ENCODE results near the gene CREB3L2. TPM values are rescaled to one million over a fixed set of nuclear protein-coding genes. Genes with fewer than 3 reads are reported as not detected.
"Not testable (repeated sequence)": the region's sequence is repeated elsewhere in the genome, so short reads cannot be mapped to it uniquely, and the experiment has no call there.

The CREB3L2 gene
- polyA plus RNA-seq, 5 donors, result 45.2 to 61.6 (median 50.8) TPM

GRCh38 chr7:137990251-137990941 is 11.5 kb downstream of the CREB3L2 start:
- no peak for DNase-seq

DNA sequence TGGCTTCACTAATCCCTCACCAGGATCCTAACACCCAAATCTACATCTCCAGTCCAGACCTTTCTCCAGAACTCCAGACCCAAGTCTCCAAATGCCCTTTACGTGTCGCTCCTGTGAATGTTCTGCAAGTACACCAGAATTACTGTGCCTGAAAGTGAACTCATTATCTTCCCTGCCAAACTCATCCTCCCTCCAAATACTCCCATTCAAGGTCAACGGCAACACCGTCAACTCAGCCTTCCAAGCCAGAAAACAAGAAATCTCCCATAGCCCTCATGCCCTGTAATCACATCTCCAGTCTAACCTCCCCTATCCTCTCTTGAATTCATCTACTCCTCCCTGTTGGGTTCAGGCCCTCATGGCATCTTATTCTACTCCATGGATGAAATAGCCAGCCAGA is 12.3 kb downstream of the CREB3L2 start:
- no peak for DNase-seq

- no peak for DNase-seq
Observed at GRCh38 chr7:137989094-137989493, 12.8 kb downstream of the CREB3L2 start.

GRCh38 chr7:137987968-137988367 is 13.9 kb downstream of the CREB3L2 start:
- no peak for DNase-seq

GRCh38 chr7:137987563-137987962 is 14.3 kb downstream of the CREB3L2 start:
- DNase-seq, result no peak

DNA sequence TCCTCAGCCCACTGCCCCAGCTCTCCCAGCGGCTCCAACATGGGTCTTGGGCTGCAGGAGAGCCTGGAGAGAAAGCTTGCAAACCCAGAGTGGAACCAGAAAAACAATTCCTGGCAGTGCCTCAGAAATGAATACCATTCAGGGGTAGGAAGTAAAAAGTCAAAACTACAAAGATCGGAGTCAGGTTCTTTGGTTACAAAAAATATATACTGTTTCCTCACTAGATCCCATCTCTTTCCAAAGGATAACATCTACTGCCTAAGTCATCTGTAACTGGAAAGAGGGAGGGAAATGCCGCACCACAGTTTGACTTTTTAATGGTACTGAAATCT is 14.9 kb downstream of the CREB3L2 start:
- DNase-seq, result no peak

DNA sequence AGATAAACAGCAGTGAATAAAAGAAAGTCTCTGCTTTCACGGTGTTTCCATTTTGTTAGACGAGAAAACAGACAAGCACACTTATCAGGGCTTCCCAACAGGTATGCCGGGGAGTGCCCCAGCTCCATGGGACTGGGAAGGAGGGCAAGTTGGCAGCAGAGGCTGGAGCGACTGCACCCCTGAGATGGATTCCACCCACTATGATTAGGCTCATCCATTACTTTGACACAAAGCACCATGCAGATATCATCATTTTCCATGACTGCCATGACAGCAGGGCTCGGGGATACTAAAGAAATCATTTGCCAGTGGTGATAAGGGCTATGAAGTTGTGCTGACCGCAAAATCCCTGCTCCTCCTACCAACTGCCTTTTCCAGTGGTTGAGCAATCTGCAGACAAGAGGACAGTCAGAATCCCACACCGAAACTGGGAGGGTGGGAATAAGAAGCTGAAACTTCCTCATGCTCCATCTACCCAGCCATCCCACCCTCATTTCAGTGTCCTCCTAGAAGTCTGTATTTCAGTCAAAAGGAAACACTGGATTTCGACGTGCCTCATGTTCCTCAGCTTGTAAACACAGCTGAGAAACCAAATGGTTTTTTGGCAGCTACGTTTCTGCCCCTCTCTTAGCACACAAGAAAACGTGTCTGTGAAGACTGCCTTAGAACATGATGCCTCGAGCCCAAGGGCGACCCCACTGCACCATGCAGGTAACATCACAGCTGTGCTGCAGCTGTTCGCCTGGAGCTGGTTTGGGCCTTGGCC is 15.5 kb downstream of the CREB3L2 start:
- DNase-seq, result no peak

- DNase-seq, result no peak
Observed at GRCh38 chr7:137985897-137986251, 16.0 kb downstream of the CREB3L2 start.

DNA sequence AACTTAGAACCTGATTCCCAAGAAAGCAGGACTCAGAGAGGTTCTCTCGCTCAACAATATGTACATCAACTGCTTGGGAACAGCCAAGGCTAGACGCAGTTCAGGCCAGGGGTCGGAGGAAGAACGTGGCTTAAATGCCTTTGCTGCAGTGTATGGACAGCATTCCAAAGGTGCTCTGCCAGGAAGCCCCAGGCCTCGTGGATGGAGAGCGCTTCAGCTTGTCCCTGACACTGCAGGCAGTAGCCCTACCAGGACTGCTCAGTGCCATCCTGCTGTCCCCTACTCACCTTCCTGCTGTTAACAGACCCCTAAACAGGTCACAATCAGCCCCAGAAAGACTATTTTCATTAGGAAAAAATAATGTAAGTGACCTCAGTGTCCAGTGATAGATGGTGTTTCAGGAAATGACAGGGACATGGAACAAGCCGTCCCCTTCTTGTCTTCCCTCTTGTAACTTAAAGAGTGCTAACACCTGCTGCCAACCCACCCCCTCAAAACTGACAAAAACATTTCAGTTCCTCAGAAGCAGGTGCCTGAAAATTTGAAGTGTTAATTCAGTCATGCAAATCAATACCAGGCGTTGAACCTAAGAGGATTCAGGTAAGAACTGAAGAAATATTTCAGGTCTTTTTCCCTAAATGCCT is 16.5 kb downstream of the CREB3L2 start:
- DNase-seq, result no peak

DNA sequence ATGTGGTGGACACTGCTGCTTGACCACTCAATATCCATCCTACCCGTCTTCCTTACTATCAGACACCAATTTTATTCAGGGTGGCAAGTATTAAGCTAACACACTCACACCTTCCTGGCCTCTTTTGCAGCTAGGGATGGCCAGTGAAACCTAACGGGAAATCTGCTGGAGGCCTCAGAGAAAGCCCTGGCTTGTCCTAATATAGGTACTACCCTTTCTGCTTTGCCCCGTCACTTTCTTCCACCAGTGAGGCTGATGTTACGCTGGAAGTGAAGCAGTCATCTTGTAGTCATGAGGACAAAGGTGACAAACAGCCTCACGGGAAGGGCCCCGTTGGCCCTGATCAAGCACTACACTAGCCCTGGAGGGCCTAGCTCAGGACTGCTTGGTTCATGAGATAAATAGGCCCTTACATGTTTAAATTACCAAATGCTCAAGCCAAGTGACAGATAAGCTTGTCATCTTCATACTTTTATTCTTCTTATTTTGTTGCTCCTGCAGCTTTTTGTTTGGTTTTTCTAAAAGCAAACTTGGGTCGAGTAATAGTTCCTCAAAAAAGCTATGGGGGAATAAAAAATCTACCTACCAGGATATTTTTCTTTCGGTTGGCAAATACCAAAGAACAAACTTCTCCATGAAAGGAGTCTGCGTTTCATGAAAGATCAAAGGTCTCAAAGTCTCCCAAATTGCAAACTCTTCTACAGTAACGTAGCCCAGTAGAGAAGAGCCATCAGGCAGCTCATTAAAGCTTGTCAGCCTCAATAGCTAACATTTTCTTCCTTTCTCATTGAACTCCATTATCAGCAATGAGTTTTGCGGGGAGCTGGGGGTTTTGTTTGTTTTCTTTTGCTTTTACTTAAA is 17.5 kb downstream of the CREB3L2 start:
- no peak for DNase-seq

- no peak for DNase-seq
Observed at GRCh38 chr7:137983323-137984008, 18.4 kb downstream of the CREB3L2 start.

- DNase-seq, result not testable (repeated sequence)
Observed at GRCh38 chr7:137982394-137982793, 19.5 kb downstream of the CREB3L2 start.

- no peak for DNase-seq
Observed at GRCh38 chr7:137981668-137982067, 20.2 kb downstream of the CREB3L2 start.

DNA sequence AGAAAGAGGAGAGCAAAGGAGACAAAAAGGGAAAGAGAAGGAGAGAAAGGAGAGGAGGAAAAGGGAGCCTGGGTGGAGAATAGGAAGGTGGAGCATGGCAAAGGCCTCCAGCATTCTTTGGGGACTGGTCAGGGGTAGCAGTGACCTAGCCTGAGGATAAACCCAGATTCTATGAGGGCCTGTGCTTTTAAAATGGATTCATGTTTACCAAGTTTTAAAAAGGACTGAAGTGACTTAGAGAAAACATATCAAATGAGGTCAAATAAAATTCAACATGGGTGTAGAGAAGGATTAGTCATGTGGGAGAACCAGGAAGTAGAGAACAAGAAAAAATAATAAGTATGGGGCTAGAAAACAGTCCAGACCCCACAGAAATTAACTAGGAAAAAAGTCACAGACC is 20.7 kb downstream of the CREB3L2 start:
- DNase-seq, result no peak

DNA sequence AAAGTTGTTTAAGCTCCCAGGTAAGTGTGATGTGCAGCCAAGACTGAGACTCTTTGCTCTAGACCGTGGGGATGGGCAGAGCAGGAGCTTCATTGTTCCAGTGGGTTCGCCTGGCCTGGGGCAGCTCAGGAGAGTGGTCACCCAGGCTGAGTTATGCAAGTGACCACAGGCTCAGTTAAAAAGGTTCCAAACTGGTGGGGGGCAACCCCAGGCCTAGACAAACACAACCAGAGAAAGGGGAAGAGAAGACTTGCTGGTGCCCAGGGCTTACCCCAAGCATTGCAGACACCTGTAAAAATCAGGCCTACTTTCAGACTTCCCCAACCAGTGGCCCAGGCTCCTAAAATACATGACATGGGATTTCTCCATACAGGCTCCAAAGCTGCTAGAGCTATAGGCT is 21.6 kb downstream of the CREB3L2 start:
- no peak for DNase-seq

DNA sequence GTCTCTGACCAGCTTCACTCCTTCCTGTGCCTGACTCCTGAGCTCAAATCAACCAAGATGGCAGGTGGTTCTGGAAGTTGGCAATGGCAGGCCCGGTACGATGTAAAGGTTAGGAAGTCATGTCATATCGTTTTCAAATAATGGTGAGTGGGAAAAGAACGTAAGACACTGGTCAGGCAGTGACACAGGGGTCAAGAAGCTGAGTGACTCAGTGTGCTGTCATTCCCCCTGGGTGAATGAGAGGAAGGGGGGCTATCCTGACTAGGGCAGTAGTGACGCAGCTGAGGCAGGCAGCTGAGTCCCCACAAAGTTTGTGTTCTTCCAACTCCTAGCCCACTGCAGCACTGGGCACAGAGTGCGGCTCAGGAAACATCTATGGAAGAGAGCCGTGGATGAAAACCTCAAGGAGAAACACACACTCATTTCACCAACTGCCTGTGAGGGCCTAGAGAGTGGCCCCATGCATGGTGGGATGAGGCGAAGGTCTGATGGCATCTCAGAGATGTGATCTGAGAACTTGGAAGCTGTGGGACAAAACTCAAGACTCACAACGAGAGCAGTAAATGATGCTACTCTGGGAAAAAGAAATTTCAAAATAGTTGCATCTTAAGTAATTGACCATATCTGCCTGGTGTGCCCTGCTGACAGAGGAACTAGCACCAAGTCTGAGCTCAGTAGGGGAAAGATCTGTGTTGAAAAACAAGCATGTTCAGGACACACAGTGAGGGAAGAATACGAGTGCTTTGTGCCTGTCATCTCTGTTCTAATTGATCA is 23.2 kb downstream of the CREB3L2 start:
- no peak for DNase-seq

DNA sequence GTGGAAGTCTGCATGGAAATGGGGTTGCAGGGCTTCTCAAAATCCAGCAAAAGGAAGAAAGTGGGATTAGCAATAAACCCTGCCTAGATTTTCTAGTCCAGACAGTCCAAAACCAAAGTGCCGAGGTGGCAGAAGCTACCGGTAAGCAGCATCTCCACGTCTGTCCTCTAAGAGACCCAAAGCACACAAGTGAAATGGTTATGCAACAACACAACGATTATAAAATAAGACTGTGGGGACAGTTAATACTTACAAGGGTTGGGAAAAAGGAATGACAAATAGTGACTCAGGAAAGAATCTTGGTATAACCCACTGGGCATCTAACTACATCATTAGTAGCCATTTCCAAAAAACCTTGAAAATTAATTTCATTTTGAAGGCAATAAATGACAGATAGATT is 24.7 kb downstream of the CREB3L2 start:
- no peak for DNase-seq

- DNase-seq, result no peak
Observed at GRCh38 chr7:137976696-137977095, 25.2 kb downstream of the CREB3L2 start.

- no peak for DNase-seq
Observed at GRCh38 chr7:137976232-137976631, 25.7 kb downstream of the CREB3L2 start.

GRCh38 chr7:137975768-137976167 is 26.1 kb downstream of the CREB3L2 start:
- DNase-seq, result no peak

- no peak for DNase-seq
Observed at GRCh38 chr7:137975221-137975620, 26.7 kb downstream of the CREB3L2 start.
